Skin epidermis (tissue), 12 donors: ENCODE measurements around the gene HOXC12.

Experiments
- H3K27ac ChIP-seq, 21 experiments: fragments of 200-600 bp; sonication (generic) in 11 of 21; one replicate each; pipeline ENCODE4 v1.5.0; 2020; ENCODE audit warnings: mild to moderate bottlenecking in 3 of 21, inconsistent platforms in 2 of 21, moderate library complexity in 2 of 21
- H3K4me3 ChIP-seq, 7 experiments: fragments of 200-600 bp; sonication (generic) in 2 of 7; one replicate each; pipeline ENCODE4 v1.5.0; 2020; ENCODE audit warnings: inconsistent platforms in 2 of 7, mild to moderate bottlenecking in 2 of 7, moderate library complexity in 1 of 7

The HOXC12 gene, protein sequence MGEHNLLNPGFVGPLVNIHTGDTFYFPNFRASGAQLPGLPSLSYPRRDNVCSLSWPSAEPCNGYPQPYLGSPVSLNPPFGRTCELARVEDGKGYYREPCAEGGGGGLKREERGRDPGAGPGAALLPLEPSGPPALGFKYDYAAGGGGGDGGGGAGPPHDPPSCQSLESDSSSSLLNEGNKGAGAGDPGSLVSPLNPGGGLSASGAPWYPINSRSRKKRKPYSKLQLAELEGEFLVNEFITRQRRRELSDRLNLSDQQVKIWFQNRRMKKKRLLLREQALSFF

DNA sequence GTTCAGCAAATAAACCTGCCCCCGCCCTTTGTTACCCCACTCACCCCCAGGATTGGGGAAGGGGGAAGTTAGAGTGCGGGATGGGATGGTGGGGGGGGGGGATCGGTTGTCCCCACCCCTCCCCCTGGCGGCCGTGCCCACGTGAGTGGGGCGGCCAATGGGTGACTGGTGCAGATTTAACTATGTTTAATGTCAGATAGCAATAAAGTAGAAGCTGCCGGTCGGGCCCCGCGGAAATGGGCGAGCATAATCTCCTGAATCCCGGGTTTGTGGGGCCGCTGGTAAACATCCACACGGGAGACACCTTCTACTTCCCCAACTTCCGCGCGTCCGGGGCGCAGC is at the start of gene HOXC12:
Gene HOXC12 (plus strand): TSS at position 210 of the 342 bp plus-strand sequence. CDS start 27 bp downstream, at position 237.
- peak within 1 kb of the TSS in 3 of 21 experiments; percentile 8 to 28 (median 11) for H3K27ac ChIP-seq
- peak within 1 kb of the TSS in 3 of 7 experiments; percentile 2 to 19 (median 12) for H3K4me3 ChIP-seq

DNA sequence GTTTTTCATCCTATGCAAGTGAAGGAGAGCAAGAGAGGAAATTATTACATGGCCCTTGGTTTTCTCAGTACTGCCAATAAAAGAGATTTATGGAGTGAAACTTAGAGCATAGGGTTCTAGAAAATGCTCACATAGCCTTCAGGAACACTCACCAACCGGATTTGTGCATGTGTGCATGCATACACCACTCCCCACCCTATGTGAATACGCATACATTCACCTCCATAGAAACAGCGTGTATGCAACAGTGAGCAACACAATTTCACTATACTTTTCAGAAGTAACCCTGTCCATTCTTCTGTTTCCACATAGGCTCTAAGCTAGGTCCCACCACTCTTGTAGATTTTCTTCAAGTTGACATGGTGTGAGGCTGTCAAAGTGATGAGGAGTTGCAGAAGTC is 47.6 kb upstream of the HOXC12 start:
- H3K4me3 ChIP-seq: no peak overlapping the region
- no peak overlapping the region for H3K27ac ChIP-seq

DNA sequence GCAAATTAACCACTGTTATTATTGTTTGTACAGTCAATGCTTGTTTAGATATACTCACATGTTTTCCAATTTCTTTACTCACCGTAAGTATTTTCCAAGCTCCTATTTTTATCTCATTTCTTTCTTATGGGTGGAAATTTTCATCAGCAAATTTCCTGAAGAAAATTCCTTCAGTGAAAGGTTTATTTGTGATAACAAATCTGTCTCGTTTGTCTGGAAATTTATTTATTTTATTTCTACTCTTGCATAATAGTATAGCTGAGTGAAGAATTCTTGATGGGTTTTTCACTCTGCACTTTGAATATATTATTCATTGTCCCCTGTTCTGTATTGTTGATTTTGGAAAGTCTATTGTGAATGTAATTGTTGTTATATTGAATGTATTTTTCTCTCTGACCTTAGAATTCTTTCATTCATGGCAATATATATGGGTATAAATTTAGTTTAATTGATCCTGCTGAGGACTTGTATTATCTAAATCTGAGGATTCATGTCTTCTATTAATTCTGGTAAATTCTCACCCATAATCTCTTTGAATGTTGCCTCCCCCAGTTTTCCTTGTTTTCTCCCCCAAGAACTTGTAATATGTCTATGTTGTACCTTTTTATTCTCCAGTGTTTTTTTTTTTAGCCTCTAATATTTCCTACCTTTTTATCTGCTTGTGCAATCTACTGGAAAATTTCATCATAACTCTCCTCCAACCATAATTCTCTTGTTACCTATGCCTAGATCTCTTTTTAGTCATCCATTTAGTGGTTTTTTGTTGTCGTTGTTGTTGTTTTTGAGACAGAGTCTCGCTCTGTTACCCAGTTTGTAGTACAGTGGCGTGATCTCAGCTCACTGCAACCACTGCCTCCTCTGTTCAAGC is 37.7 kb upstream of the HOXC12 start:
- H3K27ac ChIP-seq: no peak overlapping the region
- H3K4me3 ChIP-seq: no peak overlapping the region

DNA sequence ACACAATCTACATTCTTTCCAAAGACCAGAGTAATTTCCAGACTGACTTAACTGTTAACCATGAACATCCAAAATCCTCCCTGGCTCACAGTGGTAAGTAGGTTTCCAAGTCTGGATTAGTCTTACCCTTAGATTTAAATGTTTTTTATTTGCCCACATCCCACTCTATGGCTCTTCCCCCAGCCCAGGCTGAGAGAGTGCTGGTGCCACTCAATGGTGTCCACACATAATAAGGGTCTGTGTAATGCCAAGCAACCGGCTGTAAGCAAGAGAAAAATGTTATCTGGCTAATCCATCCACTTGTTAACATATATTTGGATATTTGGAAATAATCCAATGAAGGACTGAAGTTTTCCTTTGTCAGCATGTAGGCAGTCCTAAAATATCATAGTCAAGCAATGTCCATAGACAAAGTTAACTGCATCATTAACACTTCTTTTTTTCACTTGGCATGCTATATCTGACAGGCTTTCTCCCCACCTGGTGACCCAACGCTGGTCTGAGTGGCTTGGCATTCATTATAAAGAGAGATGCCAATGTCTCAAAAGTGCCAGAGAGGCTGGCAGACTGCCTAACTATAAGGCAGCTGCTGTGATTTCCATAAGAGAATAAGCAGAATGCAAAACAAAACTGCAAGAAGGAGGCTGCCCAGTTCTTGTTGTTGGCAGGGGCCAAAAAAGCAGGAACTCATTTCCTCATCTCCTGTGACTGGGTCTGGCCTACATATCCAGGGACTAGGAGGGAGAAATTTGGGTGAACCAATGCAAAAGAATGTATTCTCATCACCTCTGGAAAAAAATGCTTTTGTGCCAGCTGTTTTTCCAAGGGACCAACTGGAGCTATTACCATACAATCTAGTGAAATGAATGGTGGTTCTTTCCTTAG is 29.9 kb upstream of the HOXC12 start:
- H3K27ac ChIP-seq: no peak overlapping the region
- no peak overlapping the region for H3K4me3 ChIP-seq

DNA sequence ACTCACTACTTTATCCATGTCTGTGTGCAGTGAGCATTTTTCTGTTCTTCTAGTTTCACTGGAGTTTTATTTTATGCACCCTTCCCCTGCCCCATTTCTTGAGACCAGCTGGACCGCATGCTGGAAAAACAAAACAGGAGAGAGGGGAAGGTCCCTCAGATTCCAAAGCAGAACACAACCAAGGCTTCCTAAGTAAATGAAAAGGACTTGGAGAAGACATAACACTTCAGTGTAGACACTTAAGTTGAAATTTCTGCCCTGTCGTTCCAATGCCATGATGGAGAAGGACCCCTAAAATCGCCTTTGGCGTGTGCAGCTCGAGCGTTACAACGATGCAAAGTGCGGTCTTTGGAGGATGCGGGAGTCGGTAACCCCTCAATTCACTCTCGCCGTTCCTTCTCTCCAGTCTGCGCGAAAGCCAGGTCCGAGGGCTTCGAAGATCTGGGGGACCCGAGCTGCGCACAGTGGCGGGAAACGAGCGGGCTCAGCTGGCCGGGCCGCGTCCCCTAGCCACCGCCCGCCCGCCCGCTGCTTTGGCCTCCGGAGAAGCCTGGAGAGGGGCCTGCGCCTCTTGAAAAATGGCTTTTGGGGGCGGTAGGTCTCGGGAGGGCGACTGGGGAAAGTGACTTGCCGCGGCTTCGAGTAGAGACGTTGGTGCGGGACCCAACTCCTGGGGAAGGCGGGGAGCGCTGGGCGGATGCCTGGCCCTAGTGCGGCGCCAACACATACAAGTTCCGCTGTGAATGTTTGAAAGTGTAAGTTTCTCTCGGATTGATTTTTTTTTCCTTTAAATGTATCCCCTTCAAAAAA is 27.3 kb upstream of the HOXC12 start:
- Histone ChIP-seq H3K27ac (no peak overlapping the region), H3K4me3 (no peak overlapping the region)

DNA sequence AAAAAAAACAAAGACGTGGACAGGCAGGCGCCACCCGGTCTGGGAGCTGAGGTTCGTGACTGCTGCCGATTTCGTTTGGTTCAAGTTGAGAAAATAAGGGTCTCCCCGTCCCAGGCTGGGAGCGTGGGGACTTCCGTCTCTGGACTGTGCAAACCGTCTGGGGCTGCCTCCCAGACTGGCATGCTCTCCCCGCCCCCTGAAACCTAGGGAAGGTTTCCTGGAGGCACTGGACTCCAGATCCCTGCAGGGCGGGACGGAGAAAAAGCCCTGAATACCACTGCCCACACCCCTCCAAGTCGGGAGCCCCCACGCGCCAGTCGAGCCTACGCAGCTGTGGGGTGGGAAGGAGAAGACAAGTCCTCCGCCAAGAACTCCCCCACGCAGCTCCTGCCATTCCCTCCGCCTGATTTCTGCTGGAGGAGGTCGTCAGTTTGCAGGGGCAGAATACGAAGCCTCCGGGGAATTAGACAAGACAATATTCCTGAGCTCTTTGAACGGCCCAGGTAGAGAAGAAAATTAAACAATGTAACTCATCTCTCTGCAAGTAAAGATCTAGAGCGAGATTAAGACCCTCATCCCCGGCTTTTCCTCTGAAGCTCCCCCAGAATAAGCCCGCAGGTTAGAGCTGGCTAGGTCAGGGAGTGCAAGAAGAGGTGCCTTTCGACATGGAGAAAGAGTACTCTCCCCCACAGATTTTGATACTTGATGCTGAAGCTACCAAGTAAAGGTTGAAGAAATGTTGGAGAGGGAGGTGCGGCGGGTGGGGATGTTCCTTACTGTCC is 26.5 kb upstream of the HOXC12 start:
- H3K27ac ChIP-seq: no peak overlapping the region
- no peak overlapping the region for H3K4me3 ChIP-seq

DNA sequence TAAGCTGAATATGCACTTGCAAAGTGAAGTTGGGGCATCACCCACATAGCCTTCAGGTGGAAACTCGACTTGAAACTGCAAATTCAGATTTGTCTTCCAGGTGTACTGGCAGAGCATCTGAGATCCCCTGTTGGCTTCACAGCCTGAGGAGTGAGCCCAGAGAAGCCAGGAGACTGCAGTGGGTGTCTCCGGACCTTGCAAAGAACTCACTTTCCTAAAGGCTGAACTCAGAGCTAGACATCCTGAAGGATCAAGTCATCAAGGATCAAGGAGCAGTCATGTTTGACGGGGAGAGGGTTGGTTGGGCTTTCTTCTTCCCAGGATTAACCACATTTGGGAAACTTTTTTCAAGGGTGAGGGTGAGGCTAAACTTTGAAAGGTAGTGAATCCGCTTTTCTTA is 25.2 kb upstream of the HOXC12 start:
- Histone ChIP-seq H3K4me3 (no peak overlapping the region), H3K27ac (no peak overlapping the region)

DNA sequence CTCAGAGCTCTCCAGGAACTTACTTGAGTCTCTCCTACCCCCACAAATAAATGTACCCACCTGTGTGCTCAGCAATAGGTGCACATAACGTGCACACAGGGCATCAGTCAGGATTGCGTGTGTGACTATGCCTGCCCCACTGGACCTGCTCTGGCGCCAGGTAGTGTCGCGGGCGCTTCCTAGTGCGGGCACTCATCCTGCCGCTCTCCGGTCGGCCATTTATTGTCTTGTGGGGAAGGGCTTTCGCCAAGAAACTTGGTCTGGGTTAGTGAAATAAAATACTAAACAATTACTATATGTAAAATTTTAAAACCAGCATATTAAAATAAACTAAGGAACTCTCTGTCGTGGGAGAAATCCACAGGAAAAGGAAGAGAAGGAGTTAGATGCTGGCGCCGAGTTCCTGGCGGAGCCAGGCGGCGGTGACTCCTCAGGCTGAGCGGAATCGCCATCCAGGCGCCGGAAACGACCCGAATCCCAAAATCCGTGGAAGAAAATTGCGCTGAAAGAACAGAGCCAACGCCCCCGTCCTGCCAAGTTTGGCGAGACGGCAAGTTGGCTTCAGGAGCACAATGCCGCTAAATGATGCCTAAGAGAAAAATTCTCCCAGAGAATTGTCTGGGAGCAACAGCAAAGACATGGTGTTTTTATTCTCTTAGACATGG is 24.0 kb upstream of the HOXC12 start:
- H3K27ac ChIP-seq: no peak overlapping the region
- H3K4me3 ChIP-seq: no peak overlapping the region

DNA sequence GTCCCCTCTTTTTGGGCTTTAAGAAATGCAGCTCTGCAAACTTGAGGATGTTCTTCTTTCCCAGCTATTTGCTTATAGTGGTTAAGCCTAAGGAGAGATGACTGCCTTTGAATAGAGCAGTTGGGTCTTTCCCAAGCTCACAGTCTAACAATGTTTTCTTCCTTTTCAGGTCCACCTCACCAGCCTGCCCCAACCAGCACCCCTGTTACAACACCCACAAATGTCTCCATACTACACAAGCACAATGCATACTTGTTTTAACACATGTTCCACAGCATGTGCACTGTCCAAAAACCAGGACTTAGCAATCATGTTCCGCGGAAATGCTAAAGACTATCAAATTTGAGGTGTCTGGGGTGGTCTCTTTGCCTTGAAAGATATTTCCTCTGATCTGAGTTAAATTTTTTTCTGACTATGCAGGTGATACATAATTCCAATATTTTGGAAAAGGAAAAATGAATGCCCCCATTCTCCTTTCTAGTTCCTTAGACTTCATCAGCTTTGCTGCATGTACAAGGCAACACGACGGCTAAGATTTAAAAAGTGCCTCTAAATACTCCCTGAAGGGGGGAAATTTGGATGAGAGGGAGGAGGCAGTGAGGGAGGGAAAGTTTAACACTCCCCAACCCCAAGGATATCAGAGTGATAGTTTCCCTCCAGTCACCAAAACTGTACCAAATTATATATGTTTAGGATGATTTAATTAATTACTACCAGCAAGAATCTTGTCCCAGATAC is 22.7 kb upstream of the HOXC12 start:
- no peak overlapping the region for H3K27ac ChIP-seq
- H3K4me3 ChIP-seq: no peak overlapping the region

DNA sequence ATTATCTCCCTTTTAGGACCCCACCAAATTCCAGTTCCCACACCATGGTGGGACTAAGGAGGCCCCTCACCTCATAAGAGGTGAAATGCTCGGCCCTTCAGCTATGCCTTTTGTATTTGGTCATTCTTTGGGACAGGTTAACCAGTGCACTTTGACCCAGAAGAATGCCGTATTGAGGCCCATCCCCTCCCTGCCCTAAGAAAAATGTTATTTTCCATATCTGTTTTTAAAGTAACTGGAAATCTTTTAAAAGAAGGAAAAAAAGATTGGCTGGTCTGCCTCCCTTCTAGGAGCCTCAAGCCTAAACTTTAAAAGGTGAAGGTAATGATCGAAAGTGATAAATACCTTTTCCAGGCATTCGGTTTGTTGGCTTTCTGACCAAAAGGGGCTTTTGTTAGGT is 21.8 kb upstream of the HOXC12 start:
- no peak overlapping the region for H3K4me3 ChIP-seq
- H3K27ac ChIP-seq: no peak overlapping the region

DNA sequence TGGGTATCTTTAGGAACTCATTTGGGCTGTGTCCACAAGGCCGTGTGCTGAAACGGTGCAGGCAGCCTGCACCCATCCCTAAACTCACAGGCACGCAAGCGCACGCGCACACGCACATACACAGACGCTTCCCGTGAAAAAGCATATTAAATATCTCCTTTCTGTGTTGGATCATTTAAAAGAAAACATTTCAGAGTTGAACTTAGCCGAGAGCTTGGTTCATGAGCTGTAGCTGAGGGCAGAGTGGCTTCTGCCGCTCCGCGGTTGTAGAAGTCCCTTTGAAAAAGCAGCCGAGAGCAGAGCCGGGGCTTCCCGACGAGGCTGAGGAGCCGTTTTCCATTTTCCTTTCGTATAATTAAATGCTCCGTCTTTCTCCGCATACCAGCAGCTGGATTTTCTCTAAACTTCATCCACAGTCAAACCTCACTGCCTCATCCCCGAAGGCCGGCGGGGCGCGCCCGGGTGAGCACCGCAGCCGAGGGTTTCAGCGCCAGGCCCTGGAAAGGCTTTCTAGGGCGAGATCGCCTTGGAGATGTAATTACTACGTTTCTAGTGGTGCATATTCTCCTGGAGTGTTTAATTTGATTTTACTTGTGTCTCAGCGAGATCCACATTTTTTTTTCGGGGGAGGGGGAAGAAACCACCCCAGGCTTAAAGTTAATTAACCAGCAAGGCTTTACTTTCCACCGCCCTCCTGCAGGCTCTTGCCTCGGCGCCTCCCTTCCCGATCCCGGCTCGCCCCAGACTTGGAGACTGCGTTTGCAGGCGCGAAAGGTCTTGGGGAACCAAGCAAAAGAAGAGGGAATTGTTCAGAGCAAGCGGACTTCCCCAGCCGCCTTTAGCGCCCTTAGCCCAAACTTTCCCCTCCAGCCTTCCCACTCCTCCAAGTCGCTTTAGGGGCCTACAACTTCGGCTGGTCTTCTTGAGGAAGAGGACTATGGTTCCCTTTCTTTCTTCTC is 19.0 kb upstream of the HOXC12 start:
- H3K4me3 ChIP-seq: no peak overlapping the region
- H3K27ac ChIP-seq: no peak overlapping the region

DNA sequence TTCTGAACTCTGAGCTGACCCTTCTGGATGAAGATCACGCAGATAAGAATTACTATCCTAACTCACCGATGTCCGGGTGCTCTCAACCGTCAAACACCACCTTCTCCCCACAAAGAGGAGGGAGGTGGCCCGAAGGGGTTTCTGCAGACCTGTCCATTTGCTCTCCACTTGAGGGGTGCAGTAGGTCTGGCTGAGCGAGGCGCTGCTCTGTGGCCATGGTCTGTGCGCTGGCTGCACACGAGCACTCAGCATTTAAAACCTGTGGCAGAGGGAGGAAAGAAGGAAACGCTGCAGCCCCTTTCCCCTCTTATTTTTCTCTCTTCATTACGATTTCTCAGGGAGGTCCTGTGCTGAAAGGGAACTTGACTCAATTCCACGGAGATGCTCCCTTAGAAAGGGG is 17.6 kb upstream of the HOXC12 start:
- H3K27ac ChIP-seq: no peak overlapping the region
- H3K4me3 ChIP-seq: no peak overlapping the region

DNA sequence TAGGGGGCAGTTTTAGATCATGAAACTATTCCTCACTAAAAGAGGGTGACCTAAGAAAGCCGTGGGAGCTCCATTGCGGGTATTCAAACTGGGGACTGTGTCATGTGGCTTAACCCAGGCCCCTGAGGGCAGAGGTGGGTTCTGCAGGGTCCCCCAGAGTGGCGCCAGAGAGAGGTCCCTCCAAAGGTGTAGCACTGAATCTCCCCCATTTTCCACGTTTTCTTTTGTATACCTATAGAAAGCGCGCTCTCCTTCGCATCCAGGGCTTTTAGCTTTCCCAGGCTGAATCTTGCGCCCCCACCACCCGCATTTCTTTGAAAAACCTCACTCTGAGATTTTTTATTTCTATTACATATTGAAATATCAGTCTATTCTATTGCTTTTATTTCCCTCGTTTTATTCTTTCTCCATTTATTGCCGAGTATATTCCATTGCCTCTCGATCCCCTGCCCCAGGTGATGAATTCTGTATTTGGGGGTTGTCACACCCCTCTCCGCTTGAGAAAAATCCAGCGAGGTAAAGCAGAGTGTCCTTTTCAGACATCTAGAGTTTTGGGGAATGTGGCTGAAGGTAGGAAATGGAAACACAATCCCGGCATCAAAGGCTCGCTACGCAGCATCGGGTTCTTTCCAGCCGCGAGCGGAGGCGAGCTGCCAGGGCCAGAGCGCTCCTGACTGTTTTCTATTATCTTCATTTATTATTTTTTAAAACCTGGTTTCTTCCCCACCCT is 16.9 kb upstream of the HOXC12 start:
- Histone ChIP-seq H3K27ac (no peak overlapping the region), H3K4me3 (peak overlapping the region; percentile 20 to 58 (median 39))

DNA sequence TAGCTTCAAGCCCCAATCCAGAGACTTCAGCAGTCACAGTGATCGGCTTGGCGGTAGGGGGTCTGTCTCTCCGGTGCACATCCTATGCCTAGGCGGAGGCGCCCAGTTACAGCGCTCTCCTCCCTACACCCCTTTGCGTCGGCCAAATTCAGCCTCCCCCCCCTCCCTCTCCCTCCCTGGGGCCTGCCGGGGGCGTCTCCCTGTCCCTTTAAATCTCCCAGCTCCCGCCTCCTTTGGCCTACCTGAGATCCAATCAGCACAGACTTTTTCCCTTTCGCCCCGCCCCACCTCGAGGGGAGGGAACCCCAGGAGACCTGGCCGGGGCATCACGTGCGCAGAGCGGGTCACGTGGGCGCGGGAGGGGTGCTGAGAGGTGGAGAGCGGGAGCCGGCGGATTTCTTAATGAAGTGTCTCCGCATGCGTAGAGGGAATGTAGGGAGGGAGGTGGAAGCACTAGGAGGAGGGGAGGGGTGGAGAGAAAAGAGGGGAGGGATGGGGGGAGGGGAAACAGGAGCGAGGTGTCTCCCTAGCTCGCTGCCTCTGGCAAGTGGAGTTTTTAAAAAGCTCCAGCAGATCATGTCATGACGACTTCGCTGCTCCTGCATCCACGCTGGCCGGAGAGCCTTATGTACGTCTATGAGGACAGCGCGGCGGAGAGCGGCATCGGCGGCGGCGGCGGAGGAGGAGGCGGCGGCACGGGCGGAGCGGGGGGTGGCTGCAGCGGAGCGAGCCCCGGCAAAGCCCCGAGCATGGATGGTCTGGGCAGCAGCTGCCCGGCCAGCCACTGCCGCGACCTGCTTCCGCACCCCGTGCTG is 16.2 kb upstream of the HOXC12 start, which contains the start of gene HOXC13:
Gene HOXC13 (plus strand): TSS at position 506 of the 815 bp plus-strand sequence. CDS start 76 bp downstream, at position 582.
- H3K4me3 ChIP-seq: peak within 1 kb of the TSS; percentile 33 to 58 (median 40)
- peak within 1 kb of the TSS in 19 of 21 experiments; percentile 47 to 89 (median 72) for H3K27ac ChIP-seq
